CD4-positive, alpha-beta T cell treated with Interleukin-15 for 4 hours (primary cell): ENCODE results near the gene TEX54.
"Not testable (repeated sequence)": the region's sequence is repeated elsewhere in the genome, so short reads cannot be mapped to it uniquely, and the experiment has no call there.

Source experiments
- DNase-seq: peaks from one replicate; pipeline ENCODE4 v3.0.0-alpha.2; 2020; ENCODE audit warnings: low spot score

TEX54 gene

DNA sequence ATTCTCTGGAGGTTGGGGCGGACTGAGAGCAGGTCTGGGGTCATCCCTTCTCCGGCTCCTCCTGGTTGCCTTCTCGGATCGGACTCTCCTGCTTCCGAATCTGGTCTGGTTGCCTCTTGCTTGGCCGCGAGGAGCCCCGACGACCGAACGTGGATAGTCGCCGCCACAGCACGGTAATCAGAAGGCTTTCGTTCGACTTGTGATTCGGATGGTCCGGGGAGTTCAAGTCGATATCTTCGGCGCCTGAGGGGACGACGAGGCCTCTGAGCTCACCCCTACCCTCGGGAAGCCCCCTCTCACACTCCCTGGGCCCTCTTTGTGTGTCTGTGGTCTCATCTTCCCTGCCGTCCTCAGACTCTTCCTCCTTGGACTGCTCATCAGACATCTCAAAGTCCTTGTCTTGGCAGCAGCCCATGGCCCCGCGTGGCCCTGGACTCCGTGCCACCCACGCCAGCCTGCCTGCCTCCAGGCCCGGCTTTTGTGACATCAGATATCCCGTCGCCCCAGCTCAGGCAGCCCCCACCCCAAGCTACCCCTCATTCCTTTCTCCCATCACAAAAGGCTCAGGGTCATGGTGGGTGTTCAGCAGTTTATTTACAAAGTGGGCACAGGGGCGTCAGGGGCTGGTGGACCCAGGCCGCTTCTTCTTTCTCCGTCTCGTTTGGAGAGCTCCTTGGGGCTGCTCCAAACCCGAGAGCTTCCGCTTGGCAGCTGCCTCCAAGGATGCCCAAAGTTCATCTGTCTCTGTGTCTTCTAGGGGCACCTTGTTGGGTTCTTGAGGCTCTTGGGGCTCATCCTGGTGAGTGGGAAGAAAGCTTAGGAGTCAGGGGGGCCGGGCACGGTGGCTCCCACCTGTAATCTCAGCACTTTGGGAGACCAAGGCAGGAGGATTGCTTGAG, at the start of gene TEX54:
Gene TEX54 (minus strand): TSS at position 506 of the 899 bp plus-strand sequence.
- no peak for DNase-seq

DNA sequence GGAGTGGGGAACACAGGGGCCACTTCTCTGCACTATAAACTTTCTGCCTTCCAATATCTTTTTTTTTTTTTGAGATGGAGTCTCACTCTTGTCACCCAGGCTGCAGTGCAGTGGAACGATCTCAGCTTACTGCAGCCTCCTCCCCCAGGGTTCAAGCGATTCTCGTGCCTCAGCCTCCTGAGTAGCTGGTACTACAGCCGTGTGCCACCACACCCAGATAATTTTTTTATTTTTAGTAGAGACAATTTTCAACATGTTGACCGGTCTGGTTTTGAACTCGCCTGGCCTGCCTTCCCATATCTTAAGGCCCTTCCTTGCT, 49.7 kb upstream of the TEX54 start:
- no peak for DNase-seq

DNA sequence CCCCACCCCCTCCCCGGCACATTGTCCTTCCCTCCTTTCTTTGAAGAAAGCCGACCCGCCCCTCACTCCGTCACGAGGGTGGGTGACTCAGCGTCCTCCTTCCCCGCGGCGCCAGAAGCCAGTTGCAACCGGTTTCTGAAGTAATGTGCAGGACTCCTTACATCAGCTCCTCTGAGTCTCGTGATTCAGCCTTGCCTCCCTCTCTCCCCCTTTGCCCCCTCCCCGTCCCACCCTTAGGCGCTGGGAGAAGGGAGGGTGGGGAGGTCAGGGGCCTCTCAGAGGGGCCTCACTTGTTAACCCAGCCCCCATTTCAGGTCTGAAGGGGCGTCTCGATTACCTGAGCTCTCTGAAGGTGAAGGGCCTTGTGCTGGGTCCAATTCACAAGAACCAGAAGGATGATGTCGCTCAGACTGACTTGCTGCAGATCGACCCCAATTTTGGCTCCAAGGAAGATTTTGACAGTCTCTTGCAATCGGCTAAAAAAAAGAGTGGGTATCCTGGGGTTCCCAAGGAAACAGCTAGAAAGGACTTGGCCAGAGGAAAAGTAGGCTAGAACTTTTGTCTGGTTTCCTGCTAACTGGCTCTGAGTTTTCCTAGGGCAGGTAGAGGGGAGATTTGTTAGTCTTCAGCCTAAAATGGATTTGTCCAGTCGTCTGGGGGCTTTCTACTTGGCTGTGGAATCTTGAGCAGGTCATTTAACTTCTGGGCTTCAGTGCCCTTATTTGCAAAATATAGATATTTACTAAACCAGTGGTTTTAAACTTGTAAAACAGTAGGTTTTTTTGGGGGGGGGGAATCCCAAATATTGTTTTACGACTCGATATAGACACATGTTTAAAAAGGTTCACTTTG, 49.2 kb upstream of the TEX54 start:
- DNase-seq = peak; percentile 93

DNA sequence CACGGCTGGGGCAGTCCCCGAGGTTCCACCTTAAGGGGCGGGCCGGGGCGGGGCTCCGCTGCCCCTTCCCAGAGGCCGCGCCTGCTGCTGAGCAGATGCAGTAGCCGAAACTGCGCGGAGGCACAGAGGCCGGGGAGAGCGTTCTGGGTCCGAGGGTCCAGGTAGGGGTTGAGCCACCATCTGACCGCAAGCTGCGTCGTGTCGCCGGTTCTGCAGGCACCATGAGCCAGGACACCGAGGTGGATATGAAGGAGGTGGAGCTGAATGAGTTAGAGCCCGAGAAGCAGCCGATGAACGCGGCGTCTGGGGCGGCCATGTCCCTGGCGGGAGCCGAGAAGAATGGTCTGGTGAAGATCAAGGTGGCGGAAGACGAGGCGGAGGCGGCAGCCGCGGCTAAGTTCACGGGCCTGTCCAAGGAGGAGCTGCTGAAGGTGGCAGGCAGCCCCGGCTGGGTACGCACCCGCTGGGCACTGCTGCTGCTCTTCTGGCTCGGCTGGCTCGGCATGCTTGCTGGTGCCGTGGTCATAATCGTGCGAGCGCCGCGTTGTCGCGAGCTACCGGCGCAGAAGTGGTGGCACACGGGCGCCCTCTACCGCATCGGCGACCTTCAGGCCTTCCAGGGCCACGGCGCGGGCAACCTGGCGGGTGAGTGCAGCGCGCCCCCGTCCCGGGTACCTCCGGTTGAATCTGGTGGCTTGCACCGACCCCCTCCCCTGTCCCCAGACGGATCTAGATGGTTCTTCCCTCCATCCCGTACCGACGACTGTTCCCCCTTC, 48.4 kb upstream of the TEX54 start, which contains the start of gene SLC3A2:
Gene SLC3A2 (plus strand): TSS at position 94 of the 776 bp plus-strand sequence. CDS start 128 bp downstream, at position 222.
- peak; percentile 81 for DNase-seq

DNA sequence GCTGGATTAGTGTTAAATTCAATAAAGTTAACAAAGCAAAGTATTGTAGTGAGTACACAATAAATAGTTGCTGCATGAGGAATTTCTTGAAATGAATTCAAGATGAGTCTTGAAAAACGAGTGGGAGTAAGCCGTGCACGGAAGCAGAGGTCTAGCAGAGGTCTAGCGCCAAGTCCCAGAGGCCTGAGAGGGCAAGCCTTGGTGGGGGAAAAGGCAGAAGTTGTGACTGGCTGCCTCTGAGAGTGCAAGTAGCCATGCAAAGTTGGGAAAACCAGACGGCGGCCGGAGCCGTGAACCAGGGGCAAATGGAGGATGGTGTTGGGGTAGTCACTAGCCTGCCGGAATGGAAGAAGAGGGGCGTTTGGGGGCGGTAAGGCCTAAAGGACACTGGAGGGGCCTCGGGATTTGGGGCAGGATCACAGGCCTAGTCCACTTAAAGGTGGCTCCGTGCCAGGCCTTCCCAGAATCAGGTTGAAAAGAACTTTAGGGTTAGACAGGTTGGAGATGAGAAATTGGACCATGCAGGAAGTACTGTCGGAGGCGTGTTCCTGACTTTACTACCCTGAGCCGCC, 47.7 kb upstream of the TEX54 start:
- no peak for DNase-seq

GRCh38 chr11:62879235-62879978, 46.8 kb upstream of the TEX54 start:
- DNase-seq = no peak

DNA sequence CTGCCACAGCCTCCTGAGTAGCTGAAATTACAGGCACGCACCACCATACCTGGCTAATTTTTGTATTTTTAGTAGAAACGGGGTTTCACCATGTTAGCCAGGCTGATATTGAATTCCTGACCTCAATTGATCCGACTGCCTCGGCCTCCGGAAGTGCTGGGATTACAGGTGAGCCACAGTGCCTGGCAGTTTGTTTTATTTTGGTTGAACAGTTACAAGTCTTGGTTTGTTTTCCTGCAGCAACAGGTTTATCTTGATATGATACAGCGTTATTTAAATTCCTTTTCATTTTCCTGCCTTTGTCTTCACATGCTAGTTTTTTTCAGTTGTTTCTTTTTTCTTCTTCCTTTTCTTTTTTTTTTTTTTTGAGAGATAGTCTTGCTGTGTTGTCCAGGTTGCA, 44.1 kb upstream of the TEX54 start:
- no peak for DNase-seq

- no peak for DNase-seq
Observed at GRCh38 chr11:62875698-62876478, 43.2 kb upstream of the TEX54 start.

GRCh38 chr11:62874851-62875250, 42.2 kb upstream of the TEX54 start:
- DNase-seq = no peak

- no peak for DNase-seq
Observed at GRCh38 chr11:62865635-62866034, 33.0 kb upstream of the TEX54 start.

- DNase-seq = no peak
Observed at GRCh38 chr11:62863687-62864335, 31.2 kb upstream of the TEX54 start.

- not testable (repeated sequence) for DNase-seq
Observed at GRCh38 chr11:62861564-62862192, 29.0 kb upstream of the TEX54 start.

DNA sequence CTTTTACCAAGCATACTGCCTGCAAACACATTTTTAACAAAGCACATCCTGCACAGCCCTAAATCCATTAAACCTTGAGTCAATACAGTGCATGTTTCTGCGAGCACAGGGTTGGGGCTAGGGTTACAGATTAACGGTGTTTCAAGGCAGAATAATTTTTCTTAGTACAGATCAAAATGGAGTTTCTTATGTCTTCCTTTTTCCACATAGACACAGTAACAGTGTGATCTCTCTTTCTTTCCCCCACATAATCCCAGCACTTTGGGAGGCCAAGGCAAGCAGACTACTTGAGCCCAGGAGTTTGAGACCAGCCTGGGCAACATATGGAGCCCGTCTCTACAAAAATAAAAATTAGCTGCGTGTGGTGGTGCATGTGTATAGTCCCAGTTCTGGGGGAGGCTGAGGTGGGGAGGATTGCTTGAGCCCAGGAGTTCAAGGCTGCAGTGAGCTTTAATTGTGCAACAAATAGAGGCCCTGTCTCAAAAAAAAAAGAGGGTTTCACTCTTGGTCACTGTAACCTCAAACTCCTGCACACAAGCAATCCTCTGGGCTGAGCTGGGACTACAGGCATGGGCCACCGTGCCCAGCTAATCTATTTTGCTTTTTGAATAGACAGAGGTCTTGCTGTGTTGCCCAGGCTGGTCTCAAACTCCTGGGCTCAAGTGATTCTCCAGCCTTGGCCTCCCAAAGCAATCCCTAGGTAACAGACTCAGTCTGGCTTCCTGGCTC, 28.4 kb upstream of the TEX54 start:
- DNase-seq = no peak

- not testable (repeated sequence) for DNase-seq
Observed at GRCh38 chr11:62859281-62859703, 26.7 kb upstream of the TEX54 start.

- no peak for DNase-seq
Observed at GRCh38 chr11:62858201-62858600, 25.6 kb upstream of the TEX54 start.

GRCh38 chr11:62857541-62857982, 24.9 kb upstream of the TEX54 start:
- no peak for DNase-seq

- DNase-seq = no peak
Observed at GRCh38 chr11:62856333-62856895, 23.8 kb upstream of the TEX54 start.
